HG02938 (cell line): ENCODE results near the gene PBX1.

ENCODE experiments used
- ATAC-seq: cut with Tn5 transposase; IDR thresholded peaks from one replicate; pipeline ENCODE4 v1.9.1; 2021; ENCODE audit warnings: mild to moderate bottlenecking, moderate library complexity; ENCODE audit not compliant: unreplicated experiment

PBX1 gene

GRCh38 chr1:164846731-164847691 is 288.0 kb downstream of the PBX1 start:
- no peak for ATAC-seq

- ATAC-seq = no peak
These were observed 294.2 kb downstream of the PBX1 start for GRCh38 chr1:164853146-164853545.

GRCh38 chr1:164855716-164856329 is 296.8 kb downstream of the PBX1 start:
- no peak for ATAC-seq

GRCh38 chr1:164856381-164856780 is 297.4 kb downstream of the PBX1 start:
- no peak for ATAC-seq

- ATAC-seq = no peak
These were observed 298.5 kb downstream of the PBX1 start for GRCh38 chr1:164857439-164857838.

GRCh38 chr1:164858096-164858632 is 299.2 kb downstream of the PBX1 start:
- no peak for ATAC-seq

GRCh38 chr1:164861632-164862031 is 302.6 kb downstream of the PBX1 start:
- no peak for ATAC-seq

GRCh38 chr1:164863056-164863455 is 304.1 kb downstream of the PBX1 start:
- no peak for ATAC-seq

GRCh38 chr1:164864161-164864560 is 305.2 kb downstream of the PBX1 start:
- ATAC-seq = no peak

GRCh38 chr1:164865385-164865784 is 306.4 kb downstream of the PBX1 start:
- ATAC-seq = no peak

GRCh38 chr1:164867590-164867989 is 308.6 kb downstream of the PBX1 start:
- no peak for ATAC-seq

GRCh38 chr1:164868990-164869389 is 310.0 kb downstream of the PBX1 start:
- no peak for ATAC-seq

GRCh38 chr1:164875518-164875917 is 316.5 kb downstream of the PBX1 start:
- ATAC-seq = no peak

GRCh38 chr1:164876398-164877116 is 317.6 kb downstream of the PBX1 start:
- ATAC-seq = no peak

- ATAC-seq = no peak
These were observed 321.2 kb downstream of the PBX1 start for GRCh38 chr1:164880199-164880598.

- ATAC-seq = no peak
These were observed 321.7 kb downstream of the PBX1 start for GRCh38 chr1:164880644-164881043.

GRCh38 chr1:164885311-164885710 is 326.3 kb downstream of the PBX1 start:
- ATAC-seq = no peak

- ATAC-seq = no peak
These were observed 327.1 kb downstream of the PBX1 start for GRCh38 chr1:164886101-164886500.

GRCh38 chr1:164891615-164892014 is 332.6 kb downstream of the PBX1 start:
- ATAC-seq = no peak

- no peak for ATAC-seq
These were observed 336.3 kb downstream of the PBX1 start for GRCh38 chr1:164895026-164895912.
